ENCODE measurements around the gene DEAF1. TPM values are rescaled to one million over a fixed set of nuclear protein-coding genes. Genes with fewer than 3 reads are reported as not detected.
"Not testable (repeated sequence)": the region's sequence is repeated elsewhere in the genome, so short reads cannot be mapped to it uniquely, and the experiment has no call there.

DEAF1 gene
- 70.5 and 73.2 TPM in 2 replicates for total RNA-seq (2014; rRNA removed; shearing (Covaris generic))

DNA sequence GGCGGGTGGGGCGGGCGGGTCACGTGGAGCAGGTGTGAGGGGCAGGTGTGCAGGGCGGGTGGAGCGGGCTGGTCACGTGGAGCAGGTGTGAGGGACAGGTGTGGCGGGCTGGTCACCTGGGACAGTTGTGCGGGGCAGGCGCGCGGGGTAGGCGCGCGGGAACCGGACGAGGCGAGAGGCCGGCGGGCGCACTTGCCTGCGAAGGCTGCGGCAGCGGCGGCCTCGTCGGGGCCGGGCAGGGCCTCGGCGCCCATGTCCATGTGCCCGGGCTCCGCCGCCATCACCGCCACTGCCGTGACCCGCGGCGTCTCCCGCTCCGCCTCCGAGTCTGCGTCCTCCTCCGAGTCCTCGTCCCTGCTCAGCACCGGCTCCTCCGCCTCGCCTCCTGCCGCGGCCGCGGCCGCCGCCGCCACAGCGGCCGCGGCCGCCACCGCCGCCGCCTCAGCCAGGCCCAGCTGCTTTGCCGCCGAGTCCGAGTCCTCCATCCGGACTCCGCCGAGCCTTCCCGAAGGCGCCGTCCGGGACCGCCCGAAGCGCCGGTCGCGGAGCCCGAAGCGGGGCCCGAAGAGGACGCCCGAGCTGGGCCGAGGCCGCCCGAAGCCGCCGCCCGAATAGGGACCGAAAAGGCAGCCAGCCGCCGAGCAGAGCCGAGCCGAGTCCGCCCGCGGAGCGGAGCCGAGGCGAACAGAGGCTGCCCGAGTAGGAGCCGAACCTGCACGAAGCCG lies at the start of gene DEAF1:
TSS of gene DEAF1 (minus strand) at position 660 of the 725 bp plus-strand sequence. CDS start at position 485, 175 bp downstream.
- in situ Hi-C loops (cut with HindIII; ENCODE audit: low sequenced_read_pairs), result no loop called here
- DNase-seq (ENCODE audit: low spot score), result peak; percentile 93

- in situ Hi-C loops (cut with HindIII; ENCODE audit: low sequenced_read_pairs), result no loop called here
- no peak for DNase-seq (ENCODE audit: low spot score)
Measured at GRCh38 chr11:742571-743201, 47.7 kb upstream of the DEAF1 start.

- DNase-seq (ENCODE audit: low spot score), result no peak
- in situ Hi-C loops (cut with HindIII; ENCODE audit: low sequenced_read_pairs), result no loop called here
Measured at GRCh38 chr11:742156-742546, 47.1 kb upstream of the DEAF1 start.

- in situ Hi-C loops (cut with HindIII; ENCODE audit: low sequenced_read_pairs); DNase-seq (ENCODE audit: low spot score): not testable (repeated sequence)
Measured at GRCh38 chr11:737899-738298, 42.9 kb upstream of the DEAF1 start.

DNA sequence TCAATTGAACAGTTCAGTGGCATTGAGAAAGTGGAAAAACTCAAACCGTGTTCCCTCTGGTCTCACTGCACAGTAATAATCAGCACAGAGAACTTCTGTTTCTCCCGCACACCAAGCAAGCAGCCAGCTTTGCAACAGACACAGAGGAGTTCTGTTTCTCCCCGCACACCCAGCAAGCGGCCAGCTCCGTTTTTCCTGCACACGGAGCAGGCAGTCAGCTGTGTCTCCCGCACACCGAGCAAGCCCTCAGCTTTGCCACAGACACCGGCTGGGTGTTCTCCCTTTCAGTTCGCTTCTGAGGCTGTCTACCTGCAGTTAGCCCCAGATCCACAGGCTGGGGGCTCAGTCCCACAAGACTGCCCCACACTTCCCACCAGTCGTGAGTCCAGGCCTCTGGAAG lies 42.3 kb upstream of the DEAF1 start:
- in situ Hi-C loops (cut with HindIII; ENCODE audit: low sequenced_read_pairs), result no loop called here

GRCh38 chr11:734541-734940 lies 39.5 kb upstream of the DEAF1 start:
- in situ Hi-C loops (cut with HindIII; ENCODE audit: low sequenced_read_pairs), result not testable (repeated sequence)

More for the DNA sequence above, 42.3 kb upstream of the DEAF1 start:
- no peak for DNase-seq (ENCODE audit: low spot score)

DNA sequence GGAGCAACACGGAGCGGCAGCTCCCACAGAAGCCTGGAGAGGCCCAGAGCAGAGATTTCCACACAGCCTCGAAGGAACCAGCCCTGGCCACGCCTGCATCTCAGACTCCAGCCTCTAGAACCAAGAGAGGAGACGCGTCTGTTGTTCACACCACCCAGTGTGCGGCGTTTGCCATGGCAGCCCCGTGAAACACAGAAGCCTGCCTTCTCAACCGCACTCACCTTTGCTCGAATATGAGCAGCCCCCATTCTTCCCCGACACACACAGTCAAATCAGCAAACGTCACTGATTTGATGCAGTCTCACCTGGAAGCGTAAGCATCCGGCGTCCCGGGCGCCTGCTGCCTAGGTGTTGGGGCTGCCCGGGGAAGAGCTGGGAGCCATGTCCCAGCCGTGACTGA lies 38.0 kb upstream of the DEAF1 start:
- in situ Hi-C loops (cut with HindIII; ENCODE audit: low sequenced_read_pairs), result no loop called here

More at GRCh38 chr11:734541-734940, 39.5 kb upstream of the DEAF1 start:
- not testable (repeated sequence) for DNase-seq (ENCODE audit: low spot score)

GRCh38 chr11:729492-730074 lies 34.6 kb upstream of the DEAF1 start:
- no peak for DNase-seq (ENCODE audit: low spot score)
- in situ Hi-C loops (cut with HindIII; ENCODE audit: low sequenced_read_pairs), result no loop called here

More for the DNA sequence above, 38.0 kb upstream of the DEAF1 start:
- no peak for DNase-seq (ENCODE audit: low spot score)

DNA sequence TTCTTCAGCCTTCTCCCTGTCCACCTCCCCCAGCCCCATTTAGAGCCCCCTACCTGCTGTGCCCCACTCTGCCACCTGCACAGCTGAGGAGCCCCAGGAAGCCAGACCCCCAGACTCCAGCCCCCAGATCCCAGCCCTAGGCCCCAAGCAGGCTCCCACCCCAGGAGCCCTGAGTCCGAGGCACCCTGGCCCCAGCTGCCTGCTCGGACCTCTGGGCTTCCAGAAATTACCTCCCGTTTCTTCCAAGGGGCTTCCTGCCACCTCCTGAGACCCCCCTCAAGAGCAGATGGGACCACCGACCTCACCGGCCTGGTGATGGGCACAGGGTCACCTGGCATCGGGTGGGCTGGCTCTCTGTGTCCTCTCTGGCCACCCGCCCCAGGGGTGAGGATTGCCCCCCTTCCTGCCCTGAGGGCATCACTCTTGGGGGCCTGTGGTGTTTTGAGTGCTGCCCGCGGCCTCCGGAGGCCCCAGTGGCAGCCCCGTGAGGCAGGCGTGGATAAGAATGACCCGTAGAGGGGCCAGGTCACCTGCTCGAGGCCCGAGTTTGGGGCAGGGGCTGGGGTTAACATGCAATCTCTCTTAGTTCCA lies 34.0 kb upstream of the DEAF1 start:
- no peak for DNase-seq (ENCODE audit: low spot score)
- in situ Hi-C loops (cut with HindIII; ENCODE audit: low sequenced_read_pairs), result no loop called here

DNA sequence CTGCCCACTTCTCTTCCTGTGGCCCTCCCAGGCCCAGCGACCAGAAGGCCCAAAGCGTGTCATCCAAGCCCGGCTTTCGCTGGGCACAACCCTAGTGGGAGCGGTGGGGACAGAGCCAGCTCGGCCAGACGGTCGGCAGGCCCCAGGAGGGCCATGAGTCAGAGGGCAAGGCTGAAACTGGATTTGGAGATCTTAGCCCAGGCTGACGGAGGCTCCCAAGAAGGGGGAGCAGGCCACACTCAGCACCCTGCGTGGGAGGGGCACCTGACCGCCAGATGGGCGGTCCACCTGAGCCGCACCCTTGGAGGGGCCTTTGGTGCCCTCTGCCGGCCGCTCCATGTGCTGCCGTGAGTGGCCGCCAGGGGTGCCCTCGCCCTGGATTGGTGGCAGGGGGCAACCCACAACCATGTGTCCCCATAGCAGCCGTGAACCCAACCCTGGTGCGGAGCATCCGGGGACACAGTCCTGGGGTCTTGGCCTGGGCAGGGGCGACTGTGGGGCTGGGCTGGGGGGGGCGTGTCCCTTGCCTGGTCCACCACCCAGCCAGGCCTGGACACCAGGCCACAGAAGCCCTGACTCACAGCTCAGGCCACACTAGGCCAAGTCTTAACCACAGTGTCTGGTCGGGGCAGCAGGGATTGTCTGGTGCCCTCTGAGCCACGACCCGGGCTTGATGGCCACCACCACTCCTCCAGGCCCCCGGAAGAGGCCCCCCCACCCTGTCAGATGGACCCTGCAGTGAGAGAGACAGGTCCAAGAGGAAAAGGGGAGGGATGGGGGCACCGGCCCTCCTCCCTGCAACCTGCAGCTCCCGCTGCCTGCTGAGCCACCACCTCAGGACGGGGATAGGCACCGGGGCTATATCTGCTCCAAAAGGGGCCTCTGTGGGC lies 33.1 kb upstream of the DEAF1 start:
- in situ Hi-C loops (cut with HindIII; ENCODE audit: low sequenced_read_pairs), result no loop called here
- DNase-seq (ENCODE audit: low spot score), result peak; percentile 79

DNA sequence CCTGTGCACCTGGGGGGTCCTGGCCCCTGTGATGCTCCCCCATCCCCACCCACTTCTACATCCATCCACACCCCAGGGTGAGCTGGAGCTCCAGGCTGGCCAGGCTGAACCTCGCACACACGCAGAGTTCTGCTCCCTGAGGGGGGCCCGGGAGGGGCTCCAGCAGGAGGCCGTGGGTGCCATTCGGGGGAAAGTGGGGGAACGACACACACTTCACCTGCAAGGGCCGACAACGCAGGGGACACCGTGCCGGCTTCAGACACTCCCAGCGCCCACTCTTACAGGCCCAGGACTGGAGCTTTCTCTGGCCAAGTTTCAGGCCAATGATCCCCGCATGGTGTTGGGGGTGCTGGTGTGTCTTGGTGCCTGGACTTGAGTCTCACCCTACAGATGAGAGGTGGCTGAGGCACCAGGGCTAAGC lies 32.3 kb upstream of the DEAF1 start:
- no peak for DNase-seq (ENCODE audit: low spot score)
- in situ Hi-C loops (cut with HindIII; ENCODE audit: low sequenced_read_pairs), result no loop called here

- no peak for DNase-seq (ENCODE audit: low spot score)
- in situ Hi-C loops (cut with HindIII; ENCODE audit: low sequenced_read_pairs), result no loop called here
Measured at GRCh38 chr11:726278-727220, 31.5 kb upstream of the DEAF1 start.

DNA sequence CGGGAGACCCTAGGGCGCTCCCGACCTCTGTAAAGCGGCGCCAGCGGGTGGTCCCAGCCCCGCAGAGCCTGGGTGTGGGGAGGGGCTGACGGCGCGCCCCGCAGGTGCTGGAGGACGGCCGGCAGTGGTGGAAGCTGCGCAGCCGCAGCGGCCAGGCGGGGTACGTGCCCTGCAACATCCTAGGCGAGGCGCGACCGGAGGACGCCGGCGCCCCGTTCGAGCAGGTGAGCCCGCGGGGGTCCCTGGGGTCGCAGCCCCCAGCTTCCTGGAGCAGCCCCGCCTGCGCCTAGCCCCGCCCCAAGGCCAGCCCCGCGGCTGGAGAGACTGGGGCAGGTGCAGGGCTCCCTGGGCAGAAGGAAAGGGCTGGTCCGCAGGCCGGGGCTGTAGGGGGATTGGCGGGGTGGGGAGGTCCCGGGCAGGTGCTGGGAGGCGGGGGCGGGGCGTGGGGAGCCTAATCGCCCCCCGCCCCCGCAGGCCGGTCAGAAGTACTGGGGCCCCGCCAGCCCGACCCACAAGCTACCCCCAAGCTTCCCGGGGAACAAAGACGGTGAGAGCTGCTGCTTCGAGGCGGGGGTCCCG lies 30.7 kb upstream of the DEAF1 start:
- in situ Hi-C loops (cut with HindIII; ENCODE audit: low sequenced_read_pairs), result no loop called here
- DNase-seq (ENCODE audit: low spot score), result no peak

- DNase-seq (ENCODE audit: low spot score), result no peak
- in situ Hi-C loops (cut with HindIII; ENCODE audit: low sequenced_read_pairs), result no loop called here
Measured at GRCh38 chr11:724778-725386, 29.9 kb upstream of the DEAF1 start.

GRCh38 chr11:724049-724777 lies 29.2 kb upstream of the DEAF1 start:
- DNase-seq (ENCODE audit: low spot score), result no peak
- in situ Hi-C loops (cut with HindIII; ENCODE audit: low sequenced_read_pairs), result no loop called here

GRCh38 chr11:723120-723883 lies 28.3 kb upstream of the DEAF1 start:
- in situ Hi-C loops (cut with HindIII; ENCODE audit: low sequenced_read_pairs), result no loop called here
- DNase-seq (ENCODE audit: low spot score), result peak; percentile 81
